Hepatocyte (in vitro differentiated cells): ENCODE data around the gene PRSS50. TPM values are rescaled to one million over a fixed set of nuclear protein-coding genes. Genes with fewer than 3 reads are reported as not detected.

Source experiments
- DNase-seq: peaks from one replicate; pipeline ENCODE4 v3.0.0-alpha.2; 2016; ENCODE audit warnings: low spot score
- H2AFZ ChIP-seq: fragments of 200-600 bp; sonication (generic); 2 replicates; pipeline ENCODE4 v1.6.0; 2016; ENCODE audit warnings: antibody characterized with exemption, mild to moderate bottlenecking
- H3K27ac ChIP-seq: fragments of 200-600 bp; sonication (generic); 2 replicates; pipeline ENCODE4 v1.5.1; 2016; ENCODE audit warnings: mild to moderate bottlenecking
- H3K27me3 ChIP-seq: fragments of 200-600 bp; sonication (generic); 2 replicates; pipeline ENCODE4 v1.6.1; 2016
- H3K36me3 ChIP-seq: fragments of 200-600 bp; sonication (generic); replicated peaks from 2 replicates; pipeline ENCODE4 v1.5.1; 2016; ENCODE audit warnings: low read depth; ENCODE audit not compliant: insufficient read depth
- H3K4me1 ChIP-seq: fragments of 200-600 bp; sonication (generic); 2 replicates; pipeline ENCODE4 v1.5.1; 2016; ENCODE audit warnings: mild to moderate bottlenecking, moderate library complexity; ENCODE audit not compliant: insufficient read depth
- H3K4me2 ChIP-seq: fragments of 200-600 bp; sonication (generic); 2 replicates; pipeline ENCODE4 v1.6.0; 2016
- H3K4me3 ChIP-seq: fragments of 200-600 bp; sonication (generic); 2 replicates; pipeline ENCODE4 v1.5.1; 2016; ENCODE audit warnings: mild to moderate bottlenecking
- H3K79me2 ChIP-seq: fragments of 200-600 bp; sonication (generic); 2 replicates; pipeline ENCODE4 v1.6.0; 2017; ENCODE audit warnings: mild to moderate bottlenecking
- H3K9me2 ChIP-seq: fragments of 200-600 bp; sonication (generic); replicated peaks from 2 replicates; pipeline ENCODE4 v1.6.0; 2017; ENCODE audit warnings: mild to moderate bottlenecking; ENCODE audit not compliant: insufficient read depth
- H3K9me3 ChIP-seq: fragments of 200-600 bp; sonication (generic); 2 replicates; pipeline ENCODE4 v1.5.1; 2016; ENCODE audit warnings: low read depth, mild to moderate bottlenecking
- H4K20me1 ChIP-seq: fragments of 200-600 bp; sonication (generic); 2 replicates; pipeline ENCODE4 v1.6.0; 2016; ENCODE audit warnings: mild to moderate bottlenecking; ENCODE audit not compliant: insufficient read depth, poor library complexity, severe bottlenecking
- CTCF ChIP-seq: fragments of 200-600 bp; sonication (generic); IDR thresholded peaks from 2 replicates; pipeline ENCODE4 v1.5.1; 2016; ENCODE audit warnings: antibody characterized with exemption, mild to moderate bottlenecking; ENCODE audit not compliant: poor library complexity
- EZH2 ChIP-seq: fragments of 200-600 bp; sonication (generic); IDR thresholded peaks from 2 replicates; pipeline ENCODE4 v1.6.1; 2016; ENCODE audit warnings: antibody characterized with exemption, mild to moderate bottlenecking, borderline replicate concordance
- EZH2phosphoT487 ChIP-seq: fragments of 200-600 bp; sonication (generic); IDR thresholded peaks from one replicate; pipeline ENCODE4 v1.6.1; 2018; ENCODE audit warnings: antibody characterized with exemption, mild to moderate bottlenecking, low read depth, moderate library complexity; ENCODE audit not compliant: unreplicated experiment, severe bottlenecking
- WGBS: methylation state at CpG from one replicate; pipeline ENCODE4 v1.1.6; 2016; ENCODE audit warnings: low lambda C conversion rate; ENCODE audit errors: missing lambda C conversion rate; 5-methylcytosine and 5-hydroxymethylcytosine counted together
- polyA plus RNA-seq: library from polyadenylated mRNA; unstranded; fragments of >200 nt; fragmentation: Nextera tagmentation; extraction: Ambion mirVana; gene quantifications from 2 replicates; pipeline ENCODE4 v1.2.1, GENCODE V29; 2016
- total RNA-seq: library from RNA; depleted of rRNA; stranded (reverse); fragments of >200 nt; gene quantifications from 2 replicates; pipeline ENCODE4 v1.2.3, GENCODE V29; 2014

PRSS50 gene
- total and polyA plus RNA-seq, 2 experiments from 2014 or later, result 0.33 to 1.4 TPM

- no peak for TF ChIP-seq CTCF
- TF ChIP-seq EZH2, result no peak
- no peak for TF ChIP-seq EZH2phosphoT487
- no peak overlapping the region for H2AFZ ChIP-seq
Observed at GRCh38 chr3:46667657-46668056, 50.0 kb downstream of the PRSS50 start.

GRCh38 chr3:46667061-46667621 lies 50.5 kb downstream of the PRSS50 start:
- Histone ChIP-seq H3K9me3 (no peaks in the 10 kb centered on the region), H3K9me2 (no peaks in the 10 kb centered on the region), H3K4me2 (no peak overlapping the region), H3K27ac (no peak overlapping the region), H3K36me3 (no peaks in the 10 kb centered on the region), H2AFZ (no peak overlapping the region), H3K4me1 (peaks cover 17% of the 10 kb centered on the region), H3K27me3 (no peaks in the 10 kb centered on the region), H3K79me2 (no peaks in the 10 kb centered on the region), H4K20me1 (no peaks in the 10 kb centered on the region), H3K4me3 (no peak overlapping the region)
- WGBS, result 95% methylated on average over 8 of the region's 8 CpGs
- TF ChIP-seq EZH2 (no peak), EZH2phosphoT487 (no peak), CTCF (no peak)
- DNase-seq, result no peak

More at GRCh38 chr3:46667657-46668056, 50.0 kb downstream of the PRSS50 start:
- H3K27me3 ChIP-seq, result no peaks in the 10 kb centered on the region
- H3K9me3 ChIP-seq, result no peaks in the 10 kb centered on the region
- no peak for DNase-seq
- no peak overlapping the region for H3K27ac ChIP-seq
- no peak overlapping the region for H3K4me3 ChIP-seq
- WGBS, result 90% methylated on average over 9 of the region's 9 CpGs
- no peaks in the 10 kb centered on the region for H4K20me1 ChIP-seq
- no peaks in the 10 kb centered on the region for H3K79me2 ChIP-seq
- no peaks in the 10 kb centered on the region for H3K36me3 ChIP-seq
- H3K4me1 ChIP-seq, result peaks cover 13% of the 10 kb centered on the region
- H3K4me2 ChIP-seq, result no peak overlapping the region
- H3K9me2 ChIP-seq, result no peaks in the 10 kb centered on the region

GRCh38 chr3:46666453-46666845 lies 51.2 kb downstream of the PRSS50 start:
- WGBS, result 71% methylated on average over 7 of the region's 7 CpGs
- no peaks in the 10 kb centered on the region for H3K9me3 ChIP-seq

More at GRCh38 chr3:46666453-46666845, 51.2 kb downstream of the PRSS50 start:
- Histone ChIP-seq H3K36me3 (no peaks in the 10 kb centered on the region), H2AFZ (no peak overlapping the region), H3K9me2 (no peaks in the 10 kb centered on the region), H3K27ac (no peak overlapping the region), H3K27me3 (no peaks in the 10 kb centered on the region), H3K4me2 (no peak overlapping the region), H4K20me1 (no peaks in the 10 kb centered on the region), H3K4me1 (peaks cover 17% of the 10 kb centered on the region), H3K4me3 (no peak overlapping the region), H3K79me2 (no peaks in the 10 kb centered on the region)
- no peak for DNase-seq
- TF ChIP-seq EZH2, result no peak
- TF ChIP-seq CTCF, result no peak
- TF ChIP-seq EZH2phosphoT487, result no peak
